Left cardiac atrium (tissue), 4 donors: ENCODE measurements around the gene SRP68. TPM values are rescaled to one million over a fixed set of nuclear protein-coding genes. Genes with fewer than 3 reads are reported as not detected.
A peak's percentile ranks its signal among the peaks of the same experiment; 100 is the strongest.

Source experiments
- ATAC-seq, 2 donors: fragments of 200-7000 bp; cut with Tn5 transposase; one replicate each; pipeline ENCODE4 v1.9.1; 2020; ENCODE audit warnings: mild to moderate bottlenecking in 2 of 2, moderate library complexity in 2 of 2
- DNase-seq: peaks from one replicate; pipeline ENCODE4 v3.0.0-alpha.2; 2020
- intact Hi-C, 2 donors: fragments of 100-400 bp; cut with DNase I; formaldehyde crosslinking; loops; one replicate each; pipeline versions ENCODE4 v1.14.1 to v1.15.1; 2022 to 2023
- long read RNA-seq: library from polyadenylated mRNA; unstranded; transcript quantifications from one replicate; pipeline ENCODE4 v2.0.0, GENCODE V29; 2021
- total RNA-seq, 2 donors: library from RNA; stranded (reverse); fragmentation: NEBNext Ultra II Directional; extraction: Animal tissue kit (Norgen Biotek cat#: 25700); gene quantifications; one replicate each; pipeline ENCODE4 v1.2.1, GENCODE V29; 2021
- donor health status: DM: no; HTN: yes; CAD: no.
- donor health status: DM: no; HTN: yes; CAD: no; lungs with severe emphysema.
- donor health status: DM: yes; HTN: yes; CAD: no.
- donor health status: Dilated cardiomyopathy.

The SRP68 gene
- 10 to 100 TPM; 51.1 to 60.1 TPM for total RNA-seq
- long read RNA-seq, transcript SRP68-201 (16 exons, 2,649 nt): major isoform, 69 of 90 reads
- long read RNA-seq, partial matches to known transcripts: 16 of 90 reads
- long read RNA-seq, other reads (novel, unspliced or antisense): 5 of 90 reads

GRCh38 chr17:76072148-76072858, at the start of gene SRP68:
Gene SRP68, minus strand, starts transcription at chr17:76072517. Its CDS starts 26 bp downstream, at chr17:76072491.
- ATAC-seq: peak; percentile 100
- peak; percentile 94 for DNase-seq
- intact Hi-C loops: no loop called here

GRCh38 chr17:76121932-76122430, 49.7 kb upstream of the SRP68 start:
- ATAC-seq (peak; percentile 63 to 66), DNase-seq (no peak)
- intact Hi-C loops: loop anchor here (1.0 to 5.0 kb wide), 4 partner anchors 60 to 175 kb away; no protein-coding TSS in a partner anchor

GRCh38 chr17:76120658-76121008, 48.3 kb upstream of the SRP68 start:
- ATAC-seq: no peak
- DNase-seq: no peak

GRCh38 chr17:76119409-76120371, 47.4 kb upstream of the SRP68 start:
- ATAC-seq: no peak
- intact Hi-C loops: loop anchor here (5.0 kb wide), 3 partner anchors 63 to 178 kb away; no protein-coding TSS in a partner anchor
- DNase-seq: no peak

More at GRCh38 chr17:76120658-76121008, 48.3 kb upstream of the SRP68 start:
- intact Hi-C loops: loop anchor here (1.0 to 5.0 kb wide), 4 partner anchors 62 to 177 kb away; no protein-coding TSS in a partner anchor

- intact Hi-C loops: no loop called here
- DNase-seq (no peak), ATAC-seq (no peak)
Observed at GRCh38 chr17:76115138-76115754, 42.9 kb upstream of the SRP68 start.

GRCh38 chr17:76111956-76112355, 39.6 kb upstream of the SRP68 start:
- ATAC-seq: no peak
- intact Hi-C loops: no loop called here
- no peak for DNase-seq

- DNase-seq (no peak), ATAC-seq (no peak)
- intact Hi-C loops: no loop called here
Observed at GRCh38 chr17:76107509-76107908, 35.2 kb upstream of the SRP68 start.

GRCh38 chr17:76106703-76107102, 34.4 kb upstream of the SRP68 start:
- no peak for DNase-seq
- intact Hi-C loops: no loop called here
- no peak for ATAC-seq

GRCh38 chr17:76104896-76105231, 32.5 kb upstream of the SRP68 start:
- intact Hi-C loops: no loop called here
- no peak for ATAC-seq
- no peak for DNase-seq

GRCh38 chr17:76104140-76104895, 32.0 kb upstream of the SRP68 start:
- ATAC-seq: peak; percentile 6 to 20
- intact Hi-C loops: no loop called here
- DNase-seq: no peak

- peak; percentile 99 for ATAC-seq
- intact Hi-C loops: no loop called here
- peak; percentile 92 for DNase-seq
Observed at GRCh38 chr17:76103274-76104139, 31.2 kb upstream of the SRP68 start, which contains the start of gene EXOC7. Gene EXOC7, minus strand, starts transcription at chr17:76103787. Its CDS starts 95 bp downstream, at chr17:76103692.

- intact Hi-C loops: no loop called here
- ATAC-seq: no peak
Observed at GRCh38 chr17:76102944-76103273, 30.6 kb upstream of the SRP68 start.

GRCh38 chr17:76097716-76098295, 25.5 kb upstream of the SRP68 start:
- no peak for ATAC-seq
- intact Hi-C loops: no loop called here
- DNase-seq: no peak

More at GRCh38 chr17:76102944-76103273, 30.6 kb upstream of the SRP68 start:
- DNase-seq: no peak

GRCh38 chr17:76095943-76096342, 23.6 kb upstream of the SRP68 start:
- DNase-seq: no peak
- no peak for ATAC-seq
- intact Hi-C loops: no loop called here

GRCh38 chr17:76094046-76094445, 21.7 kb upstream of the SRP68 start:
- intact Hi-C loops: no loop called here
- ATAC-seq: no peak
- DNase-seq: no peak

GRCh38 chr17:76092526-76093413, 20.5 kb upstream of the SRP68 start:
- ATAC-seq: no peak
- intact Hi-C loops: no loop called here
- no peak for DNase-seq
